NCI-H2107 treated with DMSO at 0.1 percent for 48 hours (cell line): ENCODE data around the gene DLK1.
A peak's percentile ranks its signal among the peaks of the same experiment; 100 is the strongest.

Experiments
- DNase-seq: peaks from one replicate; lab custom pipeline; 2025; ENCODE audit not compliant: unreplicated experiment; lab: John Stamatoyannopoulos, UW

DLK1 gene

GRCh38 chr14:100693877-100694578 lies 32.7 kb upstream of the DLK1 start:
- DNase-seq = no peak

- DNase-seq = no peak
Measured at GRCh38 chr14:100694579-100695422, 31.9 kb upstream of the DLK1 start.

GRCh38 chr14:100695423-100695738 lies 31.3 kb upstream of the DLK1 start:
- no peak for DNase-seq

GRCh38 chr14:100696008-100696407 lies 30.7 kb upstream of the DLK1 start:
- DNase-seq = no peak

GRCh38 chr14:100696590-100696989 lies 30.1 kb upstream of the DLK1 start:
- no peak for DNase-seq

- no peak for DNase-seq
Measured at GRCh38 chr14:100698066-100698465, 28.6 kb upstream of the DLK1 start.

GRCh38 chr14:100698666-100699448 lies 27.8 kb upstream of the DLK1 start:
- no peak for DNase-seq

GRCh38 chr14:100701314-100701713 lies 25.4 kb upstream of the DLK1 start:
- DNase-seq = no peak

GRCh38 chr14:100702590-100702989 lies 24.1 kb upstream of the DLK1 start:
- no peak for DNase-seq

- no peak for DNase-seq
Measured at GRCh38 chr14:100703386-100704220, 23.1 kb upstream of the DLK1 start.

GRCh38 chr14:100706200-100706599 lies 20.5 kb upstream of the DLK1 start:
- no peak for DNase-seq

GRCh38 chr14:100706860-100707259 lies 19.8 kb upstream of the DLK1 start:
- no peak for DNase-seq

- DNase-seq = peak; percentile 58
Measured at GRCh38 chr14:100708425-100709288, 18.0 kb upstream of the DLK1 start.

GRCh38 chr14:100709289-100710284 lies 17.1 kb upstream of the DLK1 start:
- DNase-seq = no peak

GRCh38 chr14:100710391-100710790 lies 16.3 kb upstream of the DLK1 start:
- no peak for DNase-seq

GRCh38 chr14:100710826-100711462 lies 15.7 kb upstream of the DLK1 start:
- DNase-seq = no peak

- DNase-seq = no peak
Measured at GRCh38 chr14:100711493-100711892, 15.2 kb upstream of the DLK1 start.

GRCh38 chr14:100712490-100712889 lies 14.2 kb upstream of the DLK1 start:
- no peak for DNase-seq
